GM23338 (cell line): ENCODE results near the gene EML4. TPM values are rescaled to one million over a fixed set of nuclear protein-coding genes. Genes with fewer than 3 reads are reported as not detected.

ENCODE experiments used
- ATAC-seq: fragments of 200-7000 bp; cut with Tn5 transposase; 3 replicates; pipeline ENCODE4 v1.9.1; 2020
- DNase-seq: peaks from one replicate; pipeline ENCODE4 v3.0.0-alpha.2; 2015; ENCODE audit warnings: low spot score
- H2AFZ ChIP-seq: fragments of 200-600 bp; sonication (generic); 2 replicates; pipeline ENCODE4 v1.8.0; 2016; ENCODE audit warnings: antibody characterized with exemption, mild to moderate bottlenecking, moderate library complexity
- H3F3A ChIP-seq: fragments of 200-600 bp; sonication (generic); replicated peaks from 2 replicates; pipeline ENCODE4 v1.8.0; 2017; ENCODE audit warnings: antibody characterized with exemption, mixed run types, low read depth
- H3K27ac ChIP-seq: fragments of 200-600 bp; sonication (generic); 2 replicates; pipeline ENCODE4 v1.6.1; 2016; ENCODE audit warnings: low read depth
- H3K27me3 ChIP-seq: fragments of 200-600 bp; sonication (generic); 2 replicates; pipeline ENCODE4 v1.8.0; 2016; ENCODE audit warnings: mild to moderate bottlenecking, mixed run types, moderate library complexity; ENCODE audit not compliant: insufficient read depth
- H3K36me3 ChIP-seq: fragments of 200-600 bp; sonication (generic); 2 replicates; pipeline ENCODE4 v1.8.0; 2016; ENCODE audit warnings: mild to moderate bottlenecking; ENCODE audit not compliant: insufficient read depth
- H3K4me1 ChIP-seq: fragments of 200-600 bp; sonication (generic); 2 replicates; pipeline ENCODE4 v1.8.0; 2016; ENCODE audit warnings: mild to moderate bottlenecking, moderate library complexity; ENCODE audit not compliant: insufficient read depth
- H3K4me2 ChIP-seq: fragments of 200-600 bp; sonication (generic); 2 replicates; pipeline ENCODE4 v1.7.1; 2017; ENCODE audit warnings: mixed run types
- H3K4me3 ChIP-seq: fragments of 200-600 bp; sonication (generic); 2 replicates; pipeline ENCODE4 v1.6.1; 2016; ENCODE audit warnings: mixed run types
- H3K79me2 ChIP-seq: fragments of 200-600 bp; sonication (generic); replicated peaks from 2 replicates; pipeline ENCODE4 v1.8.0; 2017; ENCODE audit warnings: mild to moderate bottlenecking; ENCODE audit not compliant: insufficient read depth
- H3K9me2 ChIP-seq: fragments of 200-600 bp; sonication (generic); 2 replicates; pipeline ENCODE4 v1.8.0; 2017; ENCODE audit not compliant: insufficient read depth
- H4K20me1 ChIP-seq: fragments of 200-600 bp; sonication (generic); replicated peaks from 2 replicates; pipeline ENCODE4 v1.8.0; 2017; ENCODE audit warnings: mild to moderate bottlenecking; ENCODE audit not compliant: insufficient read depth
- H3K27ac Mint-ChIP-seq: 2 replicates; pipeline ENCODE4 v1.8.0; 2020; ENCODE audit warnings: inconsistent platforms, mild to moderate bottlenecking, moderate library complexity, mixed read lengths
- H3K27me3 Mint-ChIP-seq: 3 replicates; pipeline ENCODE4 v1.8.0; 2022; ENCODE audit warnings: low read depth, mild to moderate bottlenecking, moderate library complexity, mixed read lengths, inconsistent platforms; ENCODE audit not compliant: insufficient read depth, poor library complexity
- H3K36me3 Mint-ChIP-seq: 3 replicates; pipeline ENCODE4 v1.8.0; 2021; ENCODE audit warnings: low read depth, mild to moderate bottlenecking, inconsistent platforms, moderate library complexity, mixed read lengths
- H3K4me1 Mint-ChIP-seq: 3 replicates; pipeline ENCODE4 v1.8.0; 2020; ENCODE audit warnings: mild to moderate bottlenecking, inconsistent platforms, mixed read lengths
- H3K4me3 Mint-ChIP-seq: 3 replicates; pipeline ENCODE4 v1.8.0; 2021; ENCODE audit warnings: moderate library complexity, mild to moderate bottlenecking, inconsistent platforms, mixed read lengths
- H3K9me3 Mint-ChIP-seq: 3 replicates; pipeline ENCODE4 v1.8.0; 2020; ENCODE audit warnings: moderate library complexity, mild to moderate bottlenecking, inconsistent platforms, mixed read lengths
- CREB1 ChIP-seq: fragments of 250-450 bp; sonication (Bioruptor Pico); IDR thresholded peaks from 2 replicates; pipeline ENCODE4 v1.5.0; 2020; ENCODE audit warnings: low read depth, mild to moderate bottlenecking, moderate library complexity
- EZH2 ChIP-seq: fragments of 200-600 bp; sonication (generic); IDR thresholded peaks from one replicate; pipeline ENCODE4 v1.8.0; 2017; ENCODE audit warnings: antibody characterized with exemption, mild to moderate bottlenecking, low read depth; ENCODE audit not compliant: unreplicated experiment
- EZH2phosphoT487 ChIP-seq: fragments of 200-600 bp; sonication (generic); IDR thresholded peaks from one replicate; pipeline ENCODE4 v1.8.1; 2018; ENCODE audit warnings: antibody characterized with exemption; ENCODE audit not compliant: unreplicated experiment
- NANOG ChIP-seq: IDR thresholded peaks from 2 replicates; pipeline ENCODE4 v1.6.1; 2016; ENCODE audit warnings: antibody characterized with exemption, borderline replicate concordance
- POLR2AphosphoS5 ChIP-seq: IDR thresholded peaks from 2 replicates; pipeline ENCODE4 v1.6.1; 2016; ENCODE audit warnings: antibody characterized with exemption, low read depth
- STAT1 ChIP-seq: IDR thresholded peaks from one replicate; pipeline ENCODE4 v1.6.1; 2016; ENCODE audit warnings: antibody characterized with exemption; ENCODE audit not compliant: unreplicated experiment
- ZNF114 ChIP-seq: fragments of 250-450 bp; sonication (Bioruptor Pico); IDR thresholded peaks from 2 replicates; pipeline ENCODE4 v1.5.0; 2020; ENCODE audit warnings: mild to moderate bottlenecking, moderate library complexity
- polyA plus RNA-seq: library from polyadenylated mRNA; unstranded; fragments of >200 nt; fragmentation: Nextera tagmentation; extraction: Ambion mirVana; gene quantifications from 2 replicates; pipeline ENCODE4 v1.2.1, GENCODE V29; 2016
- total RNA-seq: library from RNA; depleted of rRNA; stranded (reverse); fragments of >200 nt; shearing (Covaris generic); gene quantifications from 2 replicates; pipeline ENCODE4 v1.2.3, GENCODE V29; 2014
- TF ChIP-seq, protein P1 (sequence below): IDR thresholded peaks from 2 replicates; pipeline ENCODE4 v1.6.1; 2016; ENCODE audit warnings: antibody characterized with exemption
- TF ChIP-seq, protein P2 (sequence below): fragments of 250-450 bp; sonication (Bioruptor Pico); IDR thresholded peaks from 2 replicates; pipeline ENCODE4 v1.5.0; 2020; ENCODE audit warnings: mild to moderate bottlenecking, moderate library complexity

EML4 gene
- total and polyA plus RNA-seq, 2 experiments from 2014 or later, result 65.3 to 115 TPM

DNA sequence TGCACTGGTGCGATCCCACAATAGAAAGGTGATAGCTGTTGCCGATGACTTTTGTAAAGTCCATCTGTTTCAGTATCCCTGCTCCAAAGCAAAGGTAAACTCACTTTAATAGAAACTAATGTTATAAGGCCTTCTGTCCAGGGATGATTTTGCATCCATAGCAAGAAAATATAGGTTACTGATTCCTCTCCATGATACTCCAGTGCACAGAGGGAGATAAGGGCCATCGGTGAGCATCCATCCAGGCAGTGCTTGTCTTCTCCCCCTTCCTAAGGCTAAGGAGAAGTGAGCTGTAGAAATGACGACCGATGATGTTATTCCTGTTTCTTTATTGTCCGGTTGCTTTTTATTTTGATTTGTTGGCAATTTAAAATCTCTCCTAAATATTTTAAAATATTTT lies 159.8 kb downstream of the EML4 start (continued):
- TF ChIP-seq, protein P1, sequence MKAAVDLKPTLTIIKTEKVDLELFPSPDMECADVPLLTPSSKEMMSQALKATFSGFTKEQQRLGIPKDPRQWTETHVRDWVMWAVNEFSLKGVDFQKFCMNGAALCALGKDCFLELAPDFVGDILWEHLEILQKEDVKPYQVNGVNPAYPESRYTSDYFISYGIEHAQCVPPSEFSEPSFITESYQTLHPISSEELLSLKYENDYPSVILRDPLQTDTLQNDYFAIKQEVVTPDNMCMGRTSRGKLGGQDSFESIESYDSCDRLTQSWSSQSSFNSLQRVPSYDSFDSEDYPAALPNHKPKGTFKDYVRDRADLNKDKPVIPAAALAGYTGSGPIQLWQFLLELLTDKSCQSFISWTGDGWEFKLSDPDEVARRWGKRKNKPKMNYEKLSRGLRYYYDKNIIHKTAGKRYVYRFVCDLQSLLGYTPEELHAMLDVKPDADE, result no peak
- TF ChIP-seq, protein P2, sequence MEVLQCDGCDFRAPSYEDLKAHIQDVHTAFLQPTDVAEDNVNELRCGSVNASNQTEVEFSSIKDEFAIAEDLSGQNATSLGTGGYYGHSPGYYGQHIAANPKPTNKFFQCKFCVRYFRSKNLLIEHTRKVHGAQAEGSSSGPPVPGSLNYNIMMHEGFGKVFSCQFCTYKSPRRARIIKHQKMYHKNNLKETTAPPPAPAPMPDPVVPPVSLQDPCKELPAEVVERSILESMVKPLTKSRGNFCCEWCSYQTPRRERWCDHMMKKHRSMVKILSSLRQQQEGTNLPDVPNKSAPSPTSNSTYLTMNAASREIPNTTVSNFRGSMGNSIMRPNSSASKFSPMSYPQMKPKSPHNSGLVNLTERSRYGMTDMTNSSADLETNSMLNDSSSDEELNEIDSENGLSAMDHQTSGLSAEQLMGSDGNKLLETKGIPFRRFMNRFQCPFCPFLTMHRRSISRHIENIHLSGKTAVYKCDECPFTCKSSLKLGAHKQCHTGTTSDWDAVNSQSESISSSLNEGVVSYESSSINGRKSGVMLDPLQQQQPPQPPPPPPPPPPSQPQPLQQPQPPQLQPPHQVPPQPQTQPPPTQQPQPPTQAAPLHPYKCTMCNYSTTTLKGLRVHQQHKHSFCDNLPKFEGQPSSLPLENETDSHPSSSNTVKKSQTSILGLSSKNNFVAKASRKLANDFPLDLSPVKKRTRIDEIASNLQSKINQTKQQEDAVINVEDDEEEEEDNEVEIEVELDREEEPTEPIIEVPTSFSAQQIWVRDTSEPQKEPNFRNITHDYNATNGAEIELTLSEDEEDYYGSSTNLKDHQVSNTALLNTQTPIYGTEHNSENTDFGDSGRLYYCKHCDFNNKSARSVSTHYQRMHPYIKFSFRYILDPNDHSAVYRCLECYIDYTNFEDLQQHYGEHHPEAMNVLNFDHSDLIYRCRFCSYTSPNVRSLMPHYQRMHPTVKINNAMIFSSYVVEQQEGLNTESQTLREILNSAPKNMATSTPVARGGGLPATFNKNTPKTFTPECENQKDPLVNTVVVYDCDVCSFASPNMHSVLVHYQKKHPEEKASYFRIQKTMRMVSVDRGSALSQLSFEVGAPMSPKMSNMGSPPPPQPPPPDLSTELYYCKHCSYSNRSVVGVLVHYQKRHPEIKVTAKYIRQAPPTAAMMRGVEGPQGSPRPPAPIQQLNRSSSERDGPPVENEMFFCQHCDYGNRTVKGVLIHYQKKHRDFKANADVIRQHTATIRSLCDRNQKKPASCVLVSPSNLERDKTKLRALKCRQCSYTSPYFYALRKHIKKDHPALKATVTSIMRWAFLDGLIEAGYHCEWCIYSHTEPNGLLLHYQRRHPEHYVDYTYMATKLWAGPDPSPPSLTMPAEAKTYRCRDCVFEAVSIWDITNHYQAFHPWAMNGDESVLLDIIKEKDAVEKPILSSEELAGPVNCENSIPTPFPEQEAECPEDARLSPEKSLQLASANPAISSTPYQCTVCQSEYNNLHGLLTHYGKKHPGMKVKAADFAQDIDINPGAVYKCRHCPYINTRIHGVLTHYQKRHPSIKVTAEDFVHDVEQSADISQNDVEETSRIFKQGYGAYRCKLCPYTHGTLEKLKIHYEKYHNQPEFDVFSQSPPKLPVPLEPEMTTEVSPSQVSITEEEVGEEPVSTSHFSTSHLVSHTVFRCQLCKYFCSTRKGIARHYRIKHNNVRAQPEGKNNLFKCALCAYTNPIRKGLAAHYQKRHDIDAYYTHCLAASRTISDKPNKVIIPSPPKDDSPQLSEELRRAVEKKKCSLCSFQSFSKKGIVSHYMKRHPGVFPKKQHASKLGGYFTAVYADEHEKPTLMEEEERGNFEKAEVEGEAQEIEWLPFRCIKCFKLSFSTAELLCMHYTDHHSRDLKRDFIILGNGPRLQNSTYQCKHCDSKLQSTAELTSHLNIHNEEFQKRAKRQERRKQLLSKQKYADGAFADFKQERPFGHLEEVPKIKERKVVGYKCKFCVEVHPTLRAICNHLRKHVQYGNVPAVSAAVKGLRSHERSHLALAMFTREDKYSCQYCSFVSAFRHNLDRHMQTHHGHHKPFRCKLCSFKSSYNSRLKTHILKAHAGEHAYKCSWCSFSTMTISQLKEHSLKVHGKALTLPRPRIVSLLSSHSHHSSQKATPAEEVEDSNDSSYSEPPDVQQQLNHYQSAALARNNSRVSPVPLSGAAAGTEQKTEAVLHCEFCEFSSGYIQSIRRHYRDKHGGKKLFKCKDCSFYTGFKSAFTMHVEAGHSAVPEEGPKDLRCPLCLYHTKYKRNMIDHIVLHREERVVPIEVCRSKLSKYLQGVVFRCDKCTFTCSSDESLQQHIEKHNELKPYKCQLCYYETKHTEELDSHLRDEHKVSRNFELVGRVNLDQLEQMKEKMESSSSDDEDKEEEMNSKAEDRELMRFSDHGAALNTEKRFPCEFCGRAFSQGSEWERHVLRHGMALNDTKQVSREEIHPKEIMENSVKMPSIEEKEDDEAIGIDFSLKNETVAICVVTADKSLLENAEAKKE (CRISPR knock-in tag), result no peak
- TF ChIP-seq ZNF114 (CRISPR knock-in tag), result no peak

- peaks cover 8% of the 10 kb centered on the region; the same call in 1 of the 2 replicates for H4K20me1 ChIP-seq
- Mint-ChIP-seq H3K9me3 (no peaks in the 10 kb centered on the region), H3K27me3 (no peaks in the 10 kb centered on the region), H3K4me3 (no peak overlapping the region), H3K27ac (no peak overlapping the region), H3K36me3 (peaks cover 48% of the 10 kb centered on the region), H3K4me1 (no peaks in the 10 kb centered on the region)
- H3K9me2 ChIP-seq, result no peaks in the 10 kb centered on the region
- ATAC-seq (no peak), DNase-seq (no peak)
- no peaks in the 10 kb centered on the region for H3K4me1 ChIP-seq
- H3K4me2 ChIP-seq, result no peak overlapping the region
- H2AFZ ChIP-seq, result no peak overlapping the region
- no peak overlapping the region for H3K4me3 ChIP-seq
- peaks cover 34% of the 10 kb centered on the region for H3K36me3 ChIP-seq
- H3F3A ChIP-seq, result no peaks in the 10 kb centered on the region
- H3K27ac ChIP-seq, result no peak overlapping the region
- H3K79me2 ChIP-seq, result no peaks in the 10 kb centered on the region
- H3K27me3 ChIP-seq, result no peaks in the 10 kb centered on the region
- TF ChIP-seq, protein P2 (CRISPR knock-in tag), result no peak
- TF ChIP-seq EZH2 (no peak), CREB1 (CRISPR knock-in tag) (no peak), NANOG (no peak), EZH2phosphoT487 (no peak), STAT1 (no peak), ZNF114 (CRISPR knock-in tag) (no peak), POLR2AphosphoS5 (no peak)
Measured at GRCh38 chr2:42329736-42330135, 160.6 kb downstream of the EML4 start.
